ENCODE measurements around the gene ACE. TPM values are rescaled to one million over a fixed set of nuclear protein-coding genes. Genes with fewer than 3 reads are reported as not detected.

ACE gene
- total and polyA plus RNA-seq, 3 experiments from 2014 or later: 4.6 to 5.5 (median 4.7) TPM

DNA sequence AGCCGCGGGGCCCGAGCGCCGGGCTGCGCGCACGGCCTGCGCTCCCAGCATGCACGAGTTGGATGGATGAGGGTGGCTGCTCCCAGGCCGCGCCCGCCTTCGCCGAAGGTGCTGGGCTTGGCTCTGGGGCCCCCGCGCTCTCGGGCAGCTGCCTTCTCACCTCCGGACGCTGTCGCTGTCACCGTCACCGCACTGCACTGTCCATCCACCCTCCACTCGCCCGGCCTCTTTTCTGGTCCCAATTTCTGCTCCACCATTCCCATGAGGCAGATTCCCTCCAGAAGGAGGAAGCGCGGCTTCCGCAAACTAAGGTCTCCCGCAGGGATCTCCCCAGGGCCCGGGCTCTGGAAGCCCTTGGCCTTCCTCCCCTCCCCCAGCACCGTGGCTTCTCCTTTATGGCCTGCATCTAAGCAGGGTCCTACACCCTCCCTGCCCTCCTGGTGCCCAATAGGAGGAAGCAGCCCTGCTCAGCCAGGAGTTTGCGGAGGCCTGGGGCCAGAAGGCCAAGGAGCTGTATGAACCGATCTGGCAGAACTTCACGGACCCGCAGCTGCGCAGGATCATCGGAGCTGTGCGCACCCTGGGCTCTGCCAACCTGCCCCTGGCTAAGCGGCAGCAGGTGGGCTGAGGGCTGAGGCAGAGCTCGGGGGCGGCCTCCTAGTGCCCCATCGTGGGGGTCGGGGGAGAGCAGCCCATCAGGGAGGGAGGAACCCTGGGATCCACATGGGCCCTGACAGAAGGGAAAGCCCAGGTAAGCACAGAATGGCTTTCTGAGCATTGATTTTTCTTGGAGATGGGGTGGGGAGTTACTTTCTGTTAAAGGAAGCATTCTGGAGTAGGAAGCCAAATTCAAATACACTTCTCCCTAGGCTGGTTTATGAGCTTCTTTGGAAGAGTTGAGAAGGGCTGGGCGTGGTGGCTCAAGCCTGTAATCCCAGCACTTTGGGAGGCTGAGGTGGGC, 899 bp downstream of the ACE start:
- Histone ChIP-seq H3K4me1 (ENCODE audit: insufficient read depth, low read length) (peaks cover 14% of the 10 kb centered on the region), H3K27ac (ENCODE audit: low read depth, low read length) (no peak overlapping the region), H3K4me3 (ENCODE audit: low read length) (no peak overlapping the region), H3K27me3 (ENCODE audit: insufficient read depth, low read length, poor library complexity, severe bottlenecking) (peaks cover 7% of the 10 kb centered on the region), H3K9me3 (ENCODE audit: low read length) (no peaks in the 10 kb centered on the region), H3K36me3 (ENCODE audit: insufficient read depth, low read length) (no peaks in the 10 kb centered on the region)
- Mint-ChIP-seq H3K36me3 (peaks cover 0 to 8% (median 0%) of the 10 kb centered on the region in 3 donors), H3K4me3 (peak overlapping the region; percentile 75 to 86 (median 80)), H3K27ac (peak overlapping the region in 5 of 8 donors; percentile 34 to 88 (median 47)), H3K9me3 (peaks cover 0 to 4% (median 0%) of the 10 kb centered on the region in 5 donors), H3K4me1 (peaks cover 14 to 31% (median 14%) of the 10 kb centered on the region in 3 donors), H3K27me3 (peaks cover 7 to 10% of the 10 kb centered on the region in 2 donors)
- CTCF ChIA-PET: interaction anchor here (0.9 to 9.6 kb wide), 24 partner anchors 9 to 144 kb away, joined by 3 to 206 read pairs (median 6); partner anchors contain the start of genes CYB561, DCAF7, MAP3K3 and TACO1
- no peak for DNase-seq
- POLR2A ChIA-PET: interaction anchor here (0.5 to 3.3 kb wide), 7 partner anchors 32 to 361 kb away, joined by 3 to 19 read pairs (median 4); partner anchors contain the start of gene CYB561

DNA sequence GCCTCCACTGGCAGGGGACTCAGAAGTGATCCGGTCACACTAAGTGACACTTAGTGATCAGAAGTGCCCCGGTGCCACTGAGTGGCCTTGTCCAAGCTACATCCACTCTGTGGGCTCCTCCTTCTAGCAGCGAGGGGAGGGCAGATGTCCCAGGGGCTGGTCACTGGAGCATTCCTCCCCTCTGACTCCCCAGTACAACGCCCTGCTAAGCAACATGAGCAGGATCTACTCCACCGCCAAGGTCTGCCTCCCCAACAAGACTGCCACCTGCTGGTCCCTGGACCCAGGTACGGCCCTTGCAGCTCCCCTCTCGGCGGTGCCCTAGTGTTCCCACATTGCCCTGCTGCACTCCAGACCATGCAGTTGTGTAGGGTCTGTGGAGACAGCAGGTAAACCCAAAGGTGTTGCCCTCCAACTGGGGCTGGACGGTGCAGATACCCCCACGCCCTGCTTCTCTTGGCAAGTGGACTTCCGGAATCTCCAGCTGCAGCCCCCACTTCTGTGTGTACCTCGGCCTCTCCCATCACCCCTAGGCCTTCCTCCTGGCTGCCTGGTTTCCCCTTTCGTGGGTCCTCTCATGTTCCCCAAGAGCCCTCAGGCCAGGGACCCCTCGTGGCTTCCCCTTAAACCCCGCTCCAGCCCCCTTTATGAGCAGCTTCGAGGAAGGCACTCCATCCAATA, 2.1 kb downstream of the ACE start:
- ChIA-PET CTCF (interaction anchor here (0.7 to 9.6 kb wide), 25 partner anchors 8 to 232 kb away, joined by 3 to 206 read pairs (median 5); partner anchors contain the start of genes CYB561, DCAF7, MAP3K3 and TACO1), POLR2A (interaction anchor here (1.1 to 3.3 kb wide), 4 partner anchors 33 to 132 kb away, joined by 4 to 19 read pairs (median 6); partner anchors contain the start of gene CYB561)
- Histone ChIP-seq H3K27me3 (ENCODE audit: insufficient read depth, low read length, poor library complexity, severe bottlenecking) (peaks cover 7% of the 10 kb centered on the region), H3K27ac (ENCODE audit: low read depth, low read length) (no peak overlapping the region), H3K36me3 (ENCODE audit: insufficient read depth, low read length) (no peaks in the 10 kb centered on the region), H3K4me3 (ENCODE audit: low read length) (no peak overlapping the region), H3K4me1 (ENCODE audit: insufficient read depth, low read length) (peaks cover 14% of the 10 kb centered on the region), H3K9me3 (ENCODE audit: low read length) (no peaks in the 10 kb centered on the region)
- H3K4me3 Mint-ChIP-seq: peak overlapping the region in 6 of 7 donors; percentile 67 to 87 (median 72)
- H3K36me3 Mint-ChIP-seq: peaks cover 0 to 15% (median 0%) of the 10 kb centered on the region in 3 donors
- H3K4me1 Mint-ChIP-seq: peaks cover 14 to 31% (median 14%) of the 10 kb centered on the region in 3 donors
- peaks cover 0 to 4% (median 0%) of the 10 kb centered on the region in 5 donors for H3K9me3 Mint-ChIP-seq
- peak; percentile 54 to 87 (median 70) for DNase-seq
- peaks cover 7 to 9% of the 10 kb centered on the region in 2 donors for H3K27me3 Mint-ChIP-seq
- peak overlapping the region in 2 of 8 donors; percentile 51 to 74 for H3K27ac Mint-ChIP-seq

DNA sequence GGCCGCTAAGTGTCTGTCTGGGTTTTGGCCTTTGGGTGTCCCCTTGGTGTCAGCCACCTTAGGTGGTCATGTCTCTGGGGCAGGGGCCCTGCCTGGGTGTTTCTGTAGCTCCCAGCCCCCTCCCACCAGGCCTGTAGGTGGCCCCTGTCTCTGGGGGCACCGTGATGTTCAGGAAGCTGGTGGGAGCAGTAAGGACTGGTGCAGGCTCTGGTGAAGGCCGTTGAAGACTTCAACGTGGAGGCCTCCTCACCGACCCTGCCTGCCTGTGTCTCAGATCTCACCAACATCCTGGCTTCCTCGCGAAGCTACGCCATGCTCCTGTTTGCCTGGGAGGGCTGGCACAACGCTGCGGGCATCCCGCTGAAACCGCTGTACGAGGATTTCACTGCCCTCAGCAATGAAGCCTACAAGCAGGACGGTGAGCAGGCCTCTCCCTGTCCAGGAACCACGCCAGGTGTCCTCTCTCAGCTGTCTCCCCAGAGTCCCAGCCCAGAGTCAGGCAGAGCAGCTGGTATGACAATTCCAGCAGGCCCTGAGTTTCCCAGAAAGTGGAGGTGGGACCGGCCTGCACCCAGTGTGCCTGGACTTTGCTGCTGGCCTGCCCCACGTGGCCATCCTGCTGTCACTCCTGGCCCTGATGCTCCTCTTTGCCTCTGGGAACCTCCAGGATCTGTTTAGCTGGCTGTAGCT, 2.8 kb downstream of the ACE start:
- Histone ChIP-seq H3K27ac (ENCODE audit: low read depth, low read length) (no peak overlapping the region), H3K4me1 (ENCODE audit: insufficient read depth, low read length) (peaks cover 14% of the 10 kb centered on the region), H3K36me3 (ENCODE audit: insufficient read depth, low read length) (no peaks in the 10 kb centered on the region), H3K4me3 (ENCODE audit: low read length) (no peak overlapping the region), H3K27me3 (ENCODE audit: insufficient read depth, low read length, poor library complexity, severe bottlenecking) (peaks cover 7% of the 10 kb centered on the region), H3K9me3 (ENCODE audit: low read length) (no peaks in the 10 kb centered on the region)
- H3K9me3 Mint-ChIP-seq: peaks cover 0 to 4% (median 0%) of the 10 kb centered on the region in 5 donors
- peaks cover 0 to 15% (median 0%) of the 10 kb centered on the region in 3 donors for H3K36me3 Mint-ChIP-seq
- ChIA-PET POLR2A (interaction anchor here (0.5 to 1.9 kb wide), 4 partner anchors 49 to 191 kb away, joined by 4 to 9 read pairs (median 8); no protein-coding TSS in a partner anchor), CTCF (interaction anchor here (0.7 to 9.6 kb wide), 19 partner anchors 8 to 231 kb away, joined by 3 to 206 read pairs (median 7); partner anchors contain the start of gene CYB561)
- no peak for DNase-seq
- H3K27me3 Mint-ChIP-seq: peaks cover 4 to 7% of the 10 kb centered on the region in 2 donors
- H3K4me1 Mint-ChIP-seq: peaks cover 14 to 31% (median 14%) of the 10 kb centered on the region in 3 donors
- H3K4me3 Mint-ChIP-seq: peak overlapping the region in 1 of 7 donors; percentile 75
- no peak overlapping the region for H3K27ac Mint-ChIP-seq

DNA sequence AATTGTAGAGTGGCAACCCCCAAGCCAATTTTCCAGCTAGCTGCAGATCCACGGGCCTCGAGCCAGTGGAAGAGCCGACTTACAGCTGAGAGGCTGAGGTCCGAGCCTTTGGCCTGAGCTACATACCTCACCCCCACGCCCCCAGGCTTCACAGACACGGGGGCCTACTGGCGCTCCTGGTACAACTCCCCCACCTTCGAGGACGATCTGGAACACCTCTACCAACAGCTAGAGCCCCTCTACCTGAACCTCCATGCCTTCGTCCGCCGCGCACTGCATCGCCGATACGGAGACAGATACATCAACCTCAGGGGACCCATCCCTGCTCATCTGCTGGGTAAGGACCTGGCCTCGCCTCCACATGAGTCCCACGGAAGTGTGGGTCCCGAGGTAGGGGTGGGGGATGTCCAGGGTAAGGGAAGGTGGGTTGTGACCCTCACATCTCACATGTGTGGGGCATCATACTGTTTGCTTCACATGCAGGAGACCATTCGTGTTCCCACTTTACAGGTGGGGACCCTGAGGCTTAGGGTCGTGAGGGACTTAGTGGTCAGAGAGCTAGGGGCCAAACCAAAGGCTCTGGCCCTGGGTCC, 3.4 kb downstream of the ACE start:
- Mint-ChIP-seq H3K9me3 (peaks cover 0 to 4% (median 0%) of the 10 kb centered on the region in 5 donors), H3K4me1 (peaks cover 12 to 27% (median 14%) of the 10 kb centered on the region in 3 donors), H3K4me3 (no peak overlapping the region), H3K27ac (no peak overlapping the region), H3K27me3 (peaks cover 4 to 7% of the 10 kb centered on the region in 2 donors), H3K36me3 (peaks cover 0 to 16% (median 0%) of the 10 kb centered on the region in 3 donors)
- no peak overlapping the region for H3K27ac ChIP-seq (ENCODE audit: low read depth, low read length)
- no peak overlapping the region for H3K4me3 ChIP-seq (ENCODE audit: low read length)
- H3K36me3 ChIP-seq (ENCODE audit: insufficient read depth, low read length): no peaks in the 10 kb centered on the region
- POLR2A ChIA-PET: interaction anchor here (0.5 kb wide), 1 partner anchor 50 kb away, joined by 8 read pairs; no protein-coding TSS in a partner anchor
- no peaks in the 10 kb centered on the region for H3K9me3 ChIP-seq (ENCODE audit: low read length)
- DNase-seq: no peak
- peaks cover 7% of the 10 kb centered on the region for H3K27me3 ChIP-seq (ENCODE audit: insufficient read depth, low read length, poor library complexity, severe bottlenecking)
- CTCF ChIA-PET: interaction anchor here (1.3 to 9.6 kb wide), 8 partner anchors 17 to 132 kb away, joined by 4 to 206 read pairs (median 30); partner anchors contain the start of gene CYB561
- H3K4me1 ChIP-seq (ENCODE audit: insufficient read depth, low read length): peaks cover 14% of the 10 kb centered on the region

DNA sequence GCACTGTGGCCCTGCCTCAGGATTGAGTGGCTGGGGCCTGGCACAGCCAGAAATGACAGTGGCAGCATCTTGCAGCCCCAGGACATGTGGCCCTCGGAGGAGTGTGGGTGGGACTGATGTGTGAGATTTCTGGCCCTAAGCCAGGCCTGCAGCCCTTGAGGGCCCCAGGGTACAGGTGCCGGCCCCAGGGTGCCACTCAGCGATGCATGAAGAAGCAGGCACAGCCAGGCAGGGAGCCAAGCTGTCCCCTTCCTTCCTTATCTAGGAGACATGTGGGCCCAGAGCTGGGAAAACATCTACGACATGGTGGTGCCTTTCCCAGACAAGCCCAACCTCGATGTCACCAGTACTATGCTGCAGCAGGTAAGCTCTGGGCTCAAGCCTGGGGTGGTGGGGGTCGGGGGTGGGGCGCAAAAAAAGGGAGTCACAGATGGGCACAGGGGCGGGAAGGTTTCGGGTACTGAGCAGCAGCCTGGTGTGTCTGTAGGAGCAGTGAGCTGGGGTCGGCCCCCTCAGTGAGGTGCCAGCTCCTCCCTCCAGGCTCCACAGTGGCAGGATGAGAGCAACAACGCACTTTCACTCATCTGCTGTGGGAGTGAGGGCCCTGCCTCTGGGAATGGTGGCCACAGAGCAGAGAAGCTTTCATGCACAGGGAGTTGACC, 4.1 kb downstream of the ACE start:
- H3K36me3 ChIP-seq (ENCODE audit: insufficient read depth, low read length): no peaks in the 10 kb centered on the region
- Mint-ChIP-seq H3K27me3 (peaks cover 4% of the 10 kb centered on the region in 2 donors), H3K36me3 (peaks cover 0 to 19% (median 0%) of the 10 kb centered on the region in 3 donors), H3K4me1 (peaks cover 12 to 22% (median 14%) of the 10 kb centered on the region in 3 donors), H3K4me3 (no peak overlapping the region), H3K9me3 (peaks cover 0 to 2% (median 0%) of the 10 kb centered on the region in 5 donors), H3K27ac (no peak overlapping the region)
- H3K9me3 ChIP-seq (ENCODE audit: low read length): no peaks in the 10 kb centered on the region
- CTCF ChIA-PET: interaction anchor here (1.2 to 9.6 kb wide), 7 partner anchors 34 to 131 kb away, joined by 3 to 206 read pairs (median 42); partner anchors contain the start of gene CYB561
- peaks cover 14% of the 10 kb centered on the region for H3K4me1 ChIP-seq (ENCODE audit: insufficient read depth, low read length)
- peaks cover 7% of the 10 kb centered on the region for H3K27me3 ChIP-seq (ENCODE audit: insufficient read depth, low read length, poor library complexity, severe bottlenecking)
- POLR2A ChIA-PET: no interaction called here
- no peak for DNase-seq
- no peak overlapping the region for H3K27ac ChIP-seq (ENCODE audit: low read depth, low read length)
- H3K4me3 ChIP-seq (ENCODE audit: low read length): no peak overlapping the region

DNA sequence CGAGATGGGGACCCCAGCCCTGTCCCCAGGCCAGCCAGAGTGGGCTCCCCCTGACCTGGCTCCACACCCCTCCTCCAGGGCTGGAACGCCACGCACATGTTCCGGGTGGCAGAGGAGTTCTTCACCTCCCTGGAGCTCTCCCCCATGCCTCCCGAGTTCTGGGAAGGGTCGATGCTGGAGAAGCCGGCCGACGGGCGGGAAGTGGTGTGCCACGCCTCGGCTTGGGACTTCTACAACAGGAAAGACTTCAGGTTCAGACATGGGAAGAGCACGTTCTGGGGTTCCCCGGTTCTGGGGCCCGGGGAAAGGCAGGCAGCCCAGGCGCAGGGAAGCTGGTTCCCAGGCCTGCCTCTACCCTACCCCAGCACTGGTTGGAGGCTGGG, 4.6 kb downstream of the ACE start:
- H3K27ac ChIP-seq (ENCODE audit: low read depth, low read length): no peak overlapping the region
- peaks cover 14% of the 10 kb centered on the region for H3K4me1 ChIP-seq (ENCODE audit: insufficient read depth, low read length)
- H3K9me3 ChIP-seq (ENCODE audit: low read length): no peaks in the 10 kb centered on the region
- Mint-ChIP-seq H3K4me1 (peaks cover 12 to 18% (median 14%) of the 10 kb centered on the region in 3 donors), H3K36me3 (peaks cover 0 to 19% (median 0%) of the 10 kb centered on the region in 3 donors), H3K9me3 (peaks cover 0 to 2% (median 0%) of the 10 kb centered on the region in 5 donors), H3K27me3 (peaks cover 4% of the 10 kb centered on the region in 2 donors), H3K4me3 (no peak overlapping the region), H3K27ac (no peak overlapping the region)
- H3K4me3 ChIP-seq (ENCODE audit: low read length): no peak overlapping the region
- no peaks in the 10 kb centered on the region for H3K36me3 ChIP-seq (ENCODE audit: insufficient read depth, low read length)
- ChIA-PET CTCF (interaction anchor here (1.0 to 9.6 kb wide), 4 partner anchors 41 to 131 kb away, joined by 3 to 206 read pairs (median 26); no protein-coding TSS in a partner anchor), POLR2A (no interaction called here)
- H3K27me3 ChIP-seq (ENCODE audit: insufficient read depth, low read length, poor library complexity, severe bottlenecking): peaks cover 7% of the 10 kb centered on the region
- no peak for DNase-seq
